ENCODE data around the gene CCDC71. TPM values are rescaled to one million over a fixed set of nuclear protein-coding genes. Genes with fewer than 3 reads are reported as not detected.

The CCDC71 gene
- total RNA-seq, 2 experiments from 2014 or later: 23.4 to 27.9 TPM

- Histone ChIP-seq H4K20me1 (ENCODE audit: insufficient read depth, low read length) (no peaks in the 10 kb centered on the region), H3K4me3 (ENCODE audit: low read depth, low read length, poor library complexity, severe bottlenecking) (no peak overlapping the region), H3K9me3 (ENCODE audit: low read length) (no peaks in the 10 kb centered on the region), H3K4me1 (ENCODE audit: insufficient read depth, low read length, poor library complexity, severe bottlenecking) (peaks cover 9% of the 10 kb centered on the region), H3K9me2 (ENCODE audit: insufficient read depth, low read length) (no peaks in the 10 kb centered on the region), H3K4me2 (ENCODE audit: low read length) (no peak overlapping the region), H3K27ac (ENCODE audit: low read depth, low read length, poor library complexity, severe bottlenecking) (no peak overlapping the region), H3K36me3 (ENCODE audit: insufficient read depth, low read length) (no peaks in the 10 kb centered on the region), H3K79me2 (ENCODE audit: insufficient read depth, low read depth, low read length) (no peaks in the 10 kb centered on the region), H2AFZ (ENCODE audit: low read length) (no peak overlapping the region)
- ChIA-PET CTCF (ENCODE audit: unreplicated experiment) (no interaction called here), POLR2A (no interaction called here)
- TF ChIP-seq, protein P1, sequence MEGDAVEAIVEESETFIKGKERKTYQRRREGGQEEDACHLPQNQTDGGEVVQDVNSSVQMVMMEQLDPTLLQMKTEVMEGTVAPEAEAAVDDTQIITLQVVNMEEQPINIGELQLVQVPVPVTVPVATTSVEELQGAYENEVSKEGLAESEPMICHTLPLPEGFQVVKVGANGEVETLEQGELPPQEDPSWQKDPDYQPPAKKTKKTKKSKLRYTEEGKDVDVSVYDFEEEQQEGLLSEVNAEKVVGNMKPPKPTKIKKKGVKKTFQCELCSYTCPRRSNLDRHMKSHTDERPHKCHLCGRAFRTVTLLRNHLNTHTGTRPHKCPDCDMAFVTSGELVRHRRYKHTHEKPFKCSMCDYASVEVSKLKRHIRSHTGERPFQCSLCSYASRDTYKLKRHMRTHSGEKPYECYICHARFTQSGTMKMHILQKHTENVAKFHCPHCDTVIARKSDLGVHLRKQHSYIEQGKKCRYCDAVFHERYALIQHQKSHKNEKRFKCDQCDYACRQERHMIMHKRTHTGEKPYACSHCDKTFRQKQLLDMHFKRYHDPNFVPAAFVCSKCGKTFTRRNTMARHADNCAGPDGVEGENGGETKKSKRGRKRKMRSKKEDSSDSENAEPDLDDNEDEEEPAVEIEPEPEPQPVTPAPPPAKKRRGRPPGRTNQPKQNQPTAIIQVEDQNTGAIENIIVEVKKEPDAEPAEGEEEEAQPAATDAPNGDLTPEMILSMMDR (conservative IDR thresholded peaks at IDR 0.05; ENCODE audit: low read length): no peak
- no peak for TF ChIP-seq EZH2phosphoT487 (IDR thresholded peaks at IDR 0.05; ENCODE audit: borderline replicate concordance, low read depth, low read length)
- intact Hi-C loops (cut with micrococcal nuclease; ENCODE audit: unreplicated experiment): no loop called here
- no TSS peak for BruUV-seq (replicated peaks)
- no peak for DNase-seq (ENCODE audit: low spot score)
These were observed 35.1 kb downstream of the CCDC71 start for GRCh38 chr3:49131040-49131439.

- POLR2A ChIA-PET: no interaction called here
- intact Hi-C loops (cut with micrococcal nuclease; ENCODE audit: unreplicated experiment): no loop called here
- CTCF ChIA-PET (ENCODE audit: unreplicated experiment): no interaction called here
These were observed 41.0 kb downstream of the CCDC71 start for GRCh38 chr3:49124991-49125670.

GRCh38 chr3:49124203-49124602 is 41.9 kb downstream of the CCDC71 start:
- ChIA-PET CTCF (ENCODE audit: unreplicated experiment) (no interaction called here), POLR2A (no interaction called here)
- Histone ChIP-seq H2AFZ (ENCODE audit: low read length) (no peak overlapping the region), H3K36me3 (ENCODE audit: insufficient read depth, low read length) (no peaks in the 10 kb centered on the region), H3K27ac (ENCODE audit: low read depth, low read length, poor library complexity, severe bottlenecking) (no peak overlapping the region), H3K4me1 (ENCODE audit: insufficient read depth, low read length, poor library complexity, severe bottlenecking) (peaks cover 24% of the 10 kb centered on the region), H3K79me2 (ENCODE audit: insufficient read depth, low read depth, low read length) (peaks cover 11% of the 10 kb centered on the region), H3K9me3 (ENCODE audit: low read length) (no peaks in the 10 kb centered on the region), H3K4me3 (ENCODE audit: low read depth, low read length, poor library complexity, severe bottlenecking) (no peak overlapping the region), H3K9me2 (ENCODE audit: insufficient read depth, low read length) (no peaks in the 10 kb centered on the region), H4K20me1 (ENCODE audit: insufficient read depth, low read length) (no peaks in the 10 kb centered on the region), H3K4me2 (ENCODE audit: low read length) (no peak overlapping the region)
- intact Hi-C loops (cut with micrococcal nuclease; ENCODE audit: unreplicated experiment): no loop called here
- TF ChIP-seq EZH2phosphoT487 (IDR thresholded peaks at IDR 0.05; ENCODE audit: borderline replicate concordance, low read depth, low read length): no peak
- TF ChIP-seq, protein P1 (conservative IDR thresholded peaks at IDR 0.05; ENCODE audit: low read length): no peak
- BruUV-seq (replicated peaks): no TSS peak
- DNase-seq (ENCODE audit: low spot score): no peak

More at GRCh38 chr3:49124991-49125670, 41.0 kb downstream of the CCDC71 start:
- peak; percentile 52 for DNase-seq (ENCODE audit: low spot score)
- H3K4me3 ChIP-seq (ENCODE audit: low read depth, low read length, poor library complexity, severe bottlenecking): no peak overlapping the region
- H2AFZ ChIP-seq (ENCODE audit: low read length): peak overlapping the region; percentile 41; the same call in 1 of the 2 replicates
- H3K27ac ChIP-seq (ENCODE audit: low read depth, low read length, poor library complexity, severe bottlenecking): no peak overlapping the region
- no peak for TF ChIP-seq EZH2phosphoT487 (IDR thresholded peaks at IDR 0.05; ENCODE audit: borderline replicate concordance, low read depth, low read length)
- TF ChIP-seq, protein P1 (conservative IDR thresholded peaks at IDR 0.05; ENCODE audit: low read length): peak; percentile 76
- H4K20me1 ChIP-seq (ENCODE audit: insufficient read depth, low read length): no peaks in the 10 kb centered on the region
- no peaks in the 10 kb centered on the region for H3K9me2 ChIP-seq (ENCODE audit: insufficient read depth, low read length)
- H3K79me2 ChIP-seq (ENCODE audit: insufficient read depth, low read depth, low read length): peaks cover 2% of the 10 kb centered on the region
- BruUV-seq (replicated peaks): no TSS peak
- no peaks in the 10 kb centered on the region for H3K9me3 ChIP-seq (ENCODE audit: low read length)
- no peaks in the 10 kb centered on the region for H3K36me3 ChIP-seq (ENCODE audit: insufficient read depth, low read length)
- peaks cover 19% of the 10 kb centered on the region for H3K4me1 ChIP-seq (ENCODE audit: insufficient read depth, low read length, poor library complexity, severe bottlenecking)
- no peak overlapping the region; the same call in 1 of the 2 replicates for H3K4me2 ChIP-seq (ENCODE audit: low read length)

Measured in OCI-LY7 (cell line).